K562 (cell line): ENCODE data around the gene CCT5. TPM values are rescaled to one million over a fixed set of nuclear protein-coding genes. Genes with fewer than 3 reads are reported as not detected.

Source experiments
- ATAC-seq: fragments of 200-7000 bp; cut with Tn5 transposase; 3 replicates; pipeline ENCODE4 v1.9.1; 2020; ENCODE audit warnings: moderate library complexity
- BruUV-seq: library from RNA; stranded (reverse); fragments of 400-500 nt; replicated peaks from 2 replicates; lab custom pipeline; 2021; lab: Mats Ljungman, UMichigan
- CTCF ChIA-PET: fragments of 300-600 bp; formaldehyde crosslinking; extraction: SDS; loops from one replicate; lab custom pipeline; 2021; ENCODE audit warnings: low intra/inter-chr PET ratio; lab: Yijun Ruan, JAX
- POLR2A ChIA-PET: fragments of 300-600, 350-650 bp; sonication (Branson Sonifier 250); formaldehyde crosslinking; extraction: SDS; loops from one replicate; lab custom pipeline; 2021; ENCODE audit warnings: antibody characterized with exemption, inconsistent platforms; lab: Yijun Ruan, JAX
- DNase-seq, 4 experiments: peaks; one replicate each; pipeline versions ENCODE4 v3.0.0 to v3.0.0-alpha.2; 2011 to 2018; ENCODE audit warnings: low spot score in 3 of 4, mixed read lengths in 3 of 4; ENCODE audit errors: extremely low read depth in 1 of 4
- FAIRE-seq: peaks from 2 replicates; lab custom pipeline; 2011; peaks lifted over from hg19 to GRCh38; lab: Jason Lieb, UNC
- H2AFZ ChIP-seq: 2 replicates; pipeline ENCODE4 v1.6.0; 2011; ENCODE audit warnings: low read depth, low read length, control low read depth, inconsistent platforms
- H3K27ac ChIP-seq: fragments of 200-600 bp; 3 replicates; pipeline ENCODE4 v1.8.0; 2011; ENCODE audit warnings: low read depth, mild to moderate bottlenecking, control low read depth, inconsistent platforms, low read length, moderate library complexity, mixed read lengths; ENCODE audit errors: extremely low read depth
- H3K27me3 ChIP-seq, 2 experiments: fragments of 300-600 bp in 1 of 2; 2 replicates in 1 of 2; 3 replicates in 1 of 2; pipeline versions ENCODE4 v1.6.0 to v1.8.0; 2011; ENCODE audit warnings: inconsistent platforms in 2 of 2, low read length in 2 of 2, mild to moderate bottlenecking in 1 of 2, mixed read lengths in 1 of 2, moderate library complexity in 1 of 2; ENCODE audit not compliant: control insufficient read depth in 2 of 2, insufficient read depth in 2 of 2
- H3K36me3 ChIP-seq: fragments of 300-600 bp; 3 replicates; pipeline ENCODE4 v1.8.0; 2011; ENCODE audit warnings: mild to moderate bottlenecking, low read length, inconsistent platforms; ENCODE audit not compliant: control insufficient read depth, insufficient read depth
- H3K4me1 ChIP-seq, 2 experiments: fragments of 200-600 bp in 1 of 2; replicated peaks in 1 of 2; 2 replicates in 1 of 2; 3 replicates in 1 of 2; pipeline versions ENCODE4 v1.5.1 to v1.8.0; 2011; ENCODE audit warnings: inconsistent platforms in 2 of 2, low read length in 2 of 2, mild to moderate bottlenecking in 1 of 2, mixed read lengths in 1 of 2, moderate library complexity in 1 of 2; ENCODE audit not compliant: control insufficient read depth in 2 of 2, insufficient read depth in 2 of 2
- H3K4me2 ChIP-seq: 2 replicates; pipeline ENCODE4 v1.6.1; 2011; ENCODE audit warnings: low read length, control low read depth, inconsistent platforms, mixed read lengths; ENCODE audit not compliant: insufficient read depth
- H3K4me3 ChIP-seq: fragments of 200-600 bp; sonication (generic), shearing (Covaris generic); 2 replicates; pipeline ENCODE4 v1.5.1; 2016; ENCODE audit warnings: control low read depth, inconsistent platforms
- H3K79me2 ChIP-seq: fragments of 200-600 bp; 3 replicates; pipeline ENCODE4 v1.8.0; 2011; ENCODE audit warnings: low read length, inconsistent platforms; ENCODE audit not compliant: control insufficient read depth, insufficient read depth
- H3K9ac ChIP-seq, 2 experiments: 2 replicates each; pipeline versions ENCODE4 v1.6.0 to v1.6.1; 2011; ENCODE audit warnings: low read depth in 2 of 2, low read length in 2 of 2, control low read depth in 1 of 2, inconsistent platforms in 1 of 2, mild to moderate bottlenecking in 1 of 2, mixed read lengths in 1 of 2; ENCODE audit not compliant: insufficient read depth in 1 of 2
- H3K9me1 ChIP-seq: one replicate; pipeline ENCODE4 v1.6.0; 2011; ENCODE audit warnings: inconsistent platforms, mild to moderate bottlenecking, low read length, moderate library complexity; ENCODE audit not compliant: control insufficient read depth, insufficient read depth
- H3K9me3 ChIP-seq: replicated peaks from 2 replicates; pipeline ENCODE4 v1.5.1; 2011; ENCODE audit warnings: low read depth, low read length, inconsistent platforms; ENCODE audit not compliant: control insufficient read depth, insufficient read depth
- H4K20me1 ChIP-seq: replicated peaks from 2 replicates; pipeline ENCODE4 v1.6.1; 2011; ENCODE audit warnings: low read length, inconsistent platforms, mixed read lengths; ENCODE audit not compliant: control insufficient read depth, insufficient read depth
- BCLAF1 ChIP-seq, 2 experiments: fragments of 450-650 bp in 1 of 2; IDR thresholded peaks; 2 replicates each; pipeline ENCODE4 v1.6.1; 2011 to 2017; ENCODE audit warnings: low read depth in 2 of 2, antibody characterized with exemption in 1 of 2, borderline replicate concordance in 1 of 2, low read length in 1 of 2, mild to moderate bottlenecking in 1 of 2, mixed read lengths in 1 of 2; ENCODE audit not compliant: control insufficient read depth in 1 of 2
- CEBPB ChIP-seq: fragments of 450-650 bp; IDR thresholded peaks from 2 replicates; pipeline ENCODE4 v1.6.1; 2016; ENCODE audit warnings: missing genetic modification characterization, missing compliant biosample characterization
- CEBPG ChIP-seq, 3 experiments: fragments of 200-800 bp in 1 of 3; sonication (Bioruptor generic) in 1 of 3; sonication (generic) in 1 of 3; formaldehyde crosslinking in 1 of 3; IDR thresholded peaks in 2 of 3; conservative IDR thresholded peaks in 1 of 3; 2 replicates each; pipeline versions ENCODE4 v1.6.1 to v1.8.0; 2016 to 2022; ENCODE audit warnings: missing compliant biosample characterization in 2 of 3, missing genetic modification characterization in 2 of 3, mild to moderate bottlenecking in 1 of 3, missing genetic modification reagents in 1 of 3
- KLF1 ChIP-seq: fragments of 450-650 bp; IDR thresholded peaks from 2 replicates; pipeline ENCODE4 v1.6.1; 2016; ENCODE audit warnings: missing genetic modification characterization, missing compliant biosample characterization
- SAFB ChIP-seq: fragments of 200-400 bp; formaldehyde crosslinking; IDR thresholded peaks from 2 replicates; pipeline ENCODE4 v1.6.1; 2017; ENCODE audit warnings: low read depth, low read length, borderline replicate concordance
- ZNF311 ChIP-seq: fragments of 250-450 bp; sonication (Bioruptor Pico); IDR thresholded peaks from 2 replicates; pipeline ENCODE4 v1.4.0; 2020; ENCODE audit warnings: mild to moderate bottlenecking, moderate library complexity
- WGBS: fragments of 100-300 bp; shearing (Covaris generic); methylation state at CpG from one replicate; pipeline ENCODE4 v1.1.6; 2016; ENCODE audit warnings: low coverage, mixed read lengths; ENCODE audit not compliant: insufficient coverage; ENCODE audit errors: missing lambda C conversion rate; 5-methylcytosine and 5-hydroxymethylcytosine counted together
- in situ Hi-C: fragments of 300-500 bp; cut with MboI; formaldehyde crosslinking; loops from 4 replicates; pipeline ENCODE4 v1.15.0; 2018; ENCODE audit warnings: inconsistent platforms, mixed read lengths
- intact Hi-C: fragments of 100-400 bp; cut with micrococcal nuclease; formaldehyde crosslinking; loops from 2 replicates; pipeline ENCODE4 v1.14.2; 2022
- polyA plus RNA-seq, 8 experiments: library from polyadenylated mRNA; depleted of rRNA in 4 of 8; stranded (reverse) in 5 of 8; unstranded in 3 of 8; fragments of >200 nt; fragmentation: Nextera tagmentation in 2 of 8; fragmentation: Illumina TruSeq in 1 of 8; extraction: Ambion mirVana in 2 of 8; extraction: Trizol in 1 of 8; gene quantifications; 2 replicates each; pipeline versions ENCODE4 v1.2.1 to v1.2.3, GENCODE V29; 2011 to 2014; ENCODE audit warnings: inconsistent platforms in 1 of 8, missing spikeins in 1 of 8
- total RNA-seq, 7 experiments: library from RNA; depleted of rRNA in 6 of 7; stranded (reverse); fragments of >200 nt in 6 of 7; fragmentation: Illumina TruSeq in 2 of 7; extraction: Trizol in 2 of 7; gene quantifications; 2 replicates each; pipeline versions ENCODE4 v1.2.1 to v1.2.3, GENCODE V29; 2011 to 2021; ENCODE audit warnings: low replicate concordance in 1 of 7
- TF ChIP-seq, protein P1 (sequence below): fragments of 250-450 bp; sonication (Bioruptor Pico); IDR thresholded peaks from 2 replicates; pipeline ENCODE4 v1.4.0; 2020
- TF ChIP-seq, protein P2 (sequence below): sonication (generic); formaldehyde crosslinking; IDR thresholded peaks from 2 replicates; pipeline ENCODE4 v1.8.0; 2022; ENCODE audit warnings: mild to moderate bottlenecking, missing genetic modification reagents

CCT5 gene
- total and polyA plus RNA-seq, 9 of the 15 experiments (the other 6 are each of a cell fraction or from before 2014, with no cell fraction given) = 782 to 1,606 (median 1,153) TPM

DNA sequence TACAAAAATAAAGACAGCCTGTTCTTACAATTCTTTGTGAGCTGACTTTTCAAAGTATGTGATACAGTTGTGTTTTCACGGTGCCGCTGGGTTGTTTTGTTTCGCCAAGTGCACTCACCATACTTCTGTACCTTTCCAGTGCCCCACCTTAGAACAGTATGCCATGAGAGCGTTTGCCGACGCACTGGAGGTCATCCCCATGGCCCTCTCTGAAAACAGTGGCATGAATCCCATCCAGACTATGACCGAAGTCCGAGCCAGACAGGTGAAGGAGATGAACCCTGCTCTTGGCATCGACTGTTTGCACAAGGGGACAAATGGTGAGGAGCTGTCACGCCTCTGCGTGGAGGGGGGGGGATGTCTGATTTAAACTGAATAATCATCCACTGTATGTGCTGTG is 12.9 kb downstream of the CCT5 start:
- Histone ChIP-seq H3K4me1 (peaks cover 0 to 9% of the 10 kb centered on the region in 2 experiments; a peak in 3 of 5 replicates), H3K27ac (no peak overlapping the region), H3K4me3 (no peak overlapping the region), H2AFZ (no peak overlapping the region), H3K9ac (no peak overlapping the region), H3K9me3 (no peaks in the 10 kb centered on the region), H3K4me2 (no peak overlapping the region), H3K36me3 (peaks cover 85% of the 10 kb centered on the region), H4K20me1 (peaks cover 20% of the 10 kb centered on the region), H3K27me3 (no peaks in the 10 kb centered on the region), H3K9me1 (peaks cover 6% of the 10 kb centered on the region), H3K79me2 (peaks cover 16% of the 10 kb centered on the region)
- in situ Hi-C loops (no loop called here), intact Hi-C loops (no loop called here)
- POLR2A ChIA-PET = interaction anchor here (0.8 to 7.9 kb wide), 9 partner anchors 8 to 144 kb away, joined by 3 to 72 read pairs (median 3); partner anchors contain the start of genes ATPSCKMT and CCT5
- FAIRE-seq = no peak
- CTCF ChIA-PET = no interaction called here
- 96% methylated on average over 11 of the region's 11 CpGs for WGBS
- DNase-seq = no peak
- no peak for TF ChIP-seq KLF1 (tag)
- TF ChIP-seq, protein P1, sequence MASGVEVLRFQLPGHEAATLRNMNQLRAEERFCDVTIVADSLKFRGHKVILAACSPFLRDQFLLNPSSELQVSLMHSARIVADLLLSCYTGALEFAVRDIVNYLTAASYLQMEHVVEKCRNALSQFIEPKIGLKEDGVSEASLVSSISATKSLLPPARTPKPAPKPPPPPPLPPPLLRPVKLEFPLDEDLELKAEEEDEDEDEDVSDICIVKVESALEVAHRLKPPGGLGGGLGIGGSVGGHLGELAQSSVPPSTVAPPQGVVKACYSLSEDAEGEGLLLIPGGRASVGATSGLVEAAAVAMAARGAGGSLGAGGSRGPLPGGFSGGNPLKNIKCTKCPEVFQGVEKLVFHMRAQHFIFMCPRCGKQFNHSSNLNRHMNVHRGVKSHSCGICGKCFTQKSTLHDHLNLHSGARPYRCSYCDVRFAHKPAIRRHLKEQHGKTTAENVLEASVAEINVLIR (CRISPR knock-in tag) = no peak
- BruUV-seq = TSS peak; percentile 0
- ATAC-seq = no peak

DNA sequence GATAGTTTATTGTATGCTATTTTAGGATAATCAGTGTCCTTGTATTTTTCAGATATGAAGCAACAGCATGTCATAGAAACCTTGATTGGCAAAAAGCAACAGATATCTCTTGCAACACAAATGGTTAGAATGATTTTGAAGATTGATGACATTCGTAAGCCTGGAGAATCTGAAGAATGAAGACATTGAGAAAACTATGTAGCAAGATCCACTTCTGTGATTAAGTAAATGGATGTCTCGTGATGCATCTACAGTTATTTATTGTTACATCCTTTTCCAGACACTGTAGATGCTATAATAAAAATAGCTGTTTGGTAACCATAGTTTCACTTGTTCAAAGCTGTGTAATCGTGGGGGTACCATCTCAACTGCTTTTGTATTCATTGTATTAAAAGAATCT is 14.5 kb downstream of the CCT5 start:
- H4K20me1 ChIP-seq = peaks cover 20% of the 10 kb centered on the region
- H3K9me3 ChIP-seq = no peaks in the 10 kb centered on the region
- H3K9ac ChIP-seq = no peak overlapping the region
- peaks cover 6% of the 10 kb centered on the region for H3K9me1 ChIP-seq
- H3K4me2 ChIP-seq = no peak overlapping the region
- BruUV-seq = no TSS peak
- no peak overlapping the region for H2AFZ ChIP-seq
- in situ Hi-C loops (no loop called here), intact Hi-C loops (loop anchor here (5.0 kb wide), 1 partner anchor 173 kb away; no protein-coding TSS in a partner anchor)
- FAIRE-seq (no peak), ATAC-seq (no peak), DNase-seq (no peak)
- 77% methylated on average over 3 of the region's 3 CpGs for WGBS
- ChIA-PET CTCF (no interaction called here), POLR2A (interaction anchor here (0.7 to 7.9 kb wide), 8 partner anchors 8 to 239 kb away, joined by 3 to 72 read pairs (median 4); partner anchors contain the start of genes ATPSCKMT and CCT5)
- H3K27me3 ChIP-seq = no peaks in the 10 kb centered on the region
- H3K79me2 ChIP-seq = peaks cover 8% of the 10 kb centered on the region; the same call in 2 of the 3 replicates
- no peak overlapping the region for H3K4me3 ChIP-seq
- peaks cover 69% of the 10 kb centered on the region for H3K36me3 ChIP-seq
- H3K27ac ChIP-seq = no peak overlapping the region
- peaks cover 0 to 13% of the 10 kb centered on the region in 2 experiments; a peak in 4 of 5 replicates for H3K4me1 ChIP-seq
- TF ChIP-seq SAFB (no peak), CEBPB (tag) (peak; percentile 37; the same call in 1 of the 2 replicates), CEBPG (CRISPR knock-in tag; IDR thresholded peaks at IDR 0.05) (no peak), CEBPG (tag; conservative IDR thresholded peaks at IDR 0.05 in 1 of 2, IDR thresholded peaks at IDR 0.05 in 1 of 2) (peak; percentile 23 to 67; a peak in 3 of 4 replicates), ZNF311 (CRISPR knock-in tag) (no peak), BCLAF1 (IDR thresholded peaks at IDR 0.05; ENCODE audit: borderline replicate concordance in 1 of 2, control insufficient read depth in 1 of 2, low read depth in 2 of 2, low read length in 1 of 2) (no peak)
- TF ChIP-seq, protein P2, sequence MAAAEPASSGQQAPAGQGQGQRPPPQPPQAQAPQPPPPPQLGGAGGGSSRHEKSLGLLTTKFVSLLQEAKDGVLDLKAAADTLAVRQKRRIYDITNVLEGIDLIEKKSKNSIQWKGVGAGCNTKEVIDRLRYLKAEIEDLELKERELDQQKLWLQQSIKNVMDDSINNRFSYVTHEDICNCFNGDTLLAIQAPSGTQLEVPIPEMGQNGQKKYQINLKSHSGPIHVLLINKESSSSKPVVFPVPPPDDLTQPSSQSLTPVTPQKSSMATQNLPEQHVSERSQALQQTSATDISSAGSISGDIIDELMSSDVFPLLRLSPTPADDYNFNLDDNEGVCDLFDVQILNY = no peak
